PC-3 (cell line): Measurements from ENCODE around the gene PTPN1. TPM values are rescaled to one million over a fixed set of nuclear protein-coding genes. Genes with fewer than 3 reads are reported as not detected.

ENCODE experiments used
- ATAC-seq: fragments of 200-7000 bp; cut with Tn5 transposase; 2 replicates; pipeline ENCODE4 v1.9.1; 2020; ENCODE audit warnings: mild to moderate bottlenecking, moderate library complexity
- BruUV-seq: library from RNA; stranded (reverse); fragments of 400-500 nt; replicated peaks from 2 replicates; lab custom pipeline; 2021; lab: Mats Ljungman, UMichigan
- CTCF ChIA-PET: fragments of 300-600 bp; sonication (Branson Sonifier 250); formaldehyde crosslinking; loops from one replicate; lab custom pipeline; 2022; ENCODE audit warnings: antibody characterized with exemption; lab: Charles Lee
- POLR2A ChIA-PET: fragments of 300-600 bp; sonication (Branson Sonifier 250); formaldehyde crosslinking; loops from one replicate; lab custom pipeline; 2022; ENCODE audit warnings: antibody characterized with exemption; ENCODE audit not compliant: unreplicated experiment; lab: Charles Lee
- DNase-seq: peaks from one replicate; pipeline ENCODE4 v3.0.0-alpha.2; 2015
- H2AFZ ChIP-seq: fragments of 300-600 bp; sonication (generic); 2 replicates; pipeline ENCODE4 v1.6.0; 2016; ENCODE audit warnings: antibody characterized with exemption, low read length
- H3F3A ChIP-seq: fragments of 300-600 bp; sonication (generic); one replicate; pipeline ENCODE4 v1.6.0; 2017; ENCODE audit warnings: antibody characterized with exemption, low read length, control low read depth, mild to moderate bottlenecking; ENCODE audit not compliant: unreplicated experiment
- H3K27ac ChIP-seq: fragments of 300-600 bp; sonication (generic); 2 replicates; pipeline ENCODE4 v1.5.1; 2016; ENCODE audit warnings: mild to moderate bottlenecking, low read length
- H3K27me3 ChIP-seq: fragments of 300-600 bp; sonication (generic); 2 replicates; pipeline ENCODE4 v1.6.1; 2016; ENCODE audit warnings: low read length, mixed read lengths
- H3K36me3 ChIP-seq: fragments of 300-600 bp; sonication (generic); 2 replicates; pipeline ENCODE4 v1.6.1; 2016; ENCODE audit warnings: low read depth, mixed run types, low read length, mixed read lengths
- H3K4me1 ChIP-seq: fragments of 300-600 bp; sonication (generic); 2 replicates; pipeline ENCODE4 v1.5.1; 2016; ENCODE audit warnings: low read length; ENCODE audit not compliant: insufficient read depth
- H3K4me2 ChIP-seq: fragments of 300-600 bp; sonication (generic); 2 replicates; pipeline ENCODE4 v1.6.0; 2016; ENCODE audit warnings: low read length
- H3K4me3 ChIP-seq: fragments of 300-600 bp; sonication (generic); 2 replicates; pipeline ENCODE4 v1.5.1; 2016; ENCODE audit warnings: mild to moderate bottlenecking, low read length, mixed read lengths
- H3K79me2 ChIP-seq: fragments of 300-600 bp; sonication (generic); 2 replicates; pipeline ENCODE4 v1.6.1; 2017; ENCODE audit warnings: low read length, mixed read lengths
- H3K9ac ChIP-seq: fragments of 300-600 bp; sonication (generic); 2 replicates; pipeline ENCODE4 v1.6.0; 2016; ENCODE audit warnings: mild to moderate bottlenecking, low read length
- H3K9me2 ChIP-seq: fragments of 300-600 bp; sonication (generic); replicated peaks from 2 replicates; pipeline ENCODE4 v1.6.1; 2016; ENCODE audit warnings: mixed run types, low read length, mixed read lengths
- H3K9me3 ChIP-seq: fragments of 300-600 bp; sonication (generic); 2 replicates; pipeline ENCODE4 v1.6.1; 2016; ENCODE audit warnings: low read length, mixed read lengths
- H4K20me1 ChIP-seq: fragments of 300-600 bp; sonication (generic); 2 replicates; pipeline ENCODE4 v1.6.1; 2016; ENCODE audit warnings: low read length, mixed read lengths
- EZH2 ChIP-seq: fragments of 300-600 bp; sonication (generic); IDR thresholded peaks from one replicate; pipeline ENCODE4 v1.6.1; 2017; ENCODE audit warnings: antibody characterized with exemption, mild to moderate bottlenecking, low read length; ENCODE audit not compliant: unreplicated experiment
- EZH2phosphoT487 ChIP-seq: fragments of 300-600 bp; sonication (generic); IDR thresholded peaks from 2 replicates; pipeline ENCODE4 v1.6.1; 2018; ENCODE audit warnings: mild to moderate bottlenecking, antibody characterized with exemption, low read length, borderline replicate concordance
- intact Hi-C: fragments of 100-400 bp; cut with micrococcal nuclease; formaldehyde crosslinking; loops from 2 replicates; pipeline ENCODE4 v1.9.0; 2023
- total RNA-seq: library from RNA; depleted of rRNA; stranded (reverse); fragments of >200 nt; gene quantifications from 2 replicates; pipeline ENCODE4 v1.2.3, GENCODE V29; 2014
- TF ChIP-seq, protein P1 (sequence below): fragments of 300-600 bp; sonication (generic); conservative IDR thresholded peaks from 2 replicates; pipeline ENCODE4 v1.5.1; 2017; ENCODE audit warnings: antibody characterized with exemption, low read depth, mild to moderate bottlenecking, low read length

PTPN1 gene
- total RNA-seq, 1 experiment from 2014 or later: 47.7 TPM

DNA sequence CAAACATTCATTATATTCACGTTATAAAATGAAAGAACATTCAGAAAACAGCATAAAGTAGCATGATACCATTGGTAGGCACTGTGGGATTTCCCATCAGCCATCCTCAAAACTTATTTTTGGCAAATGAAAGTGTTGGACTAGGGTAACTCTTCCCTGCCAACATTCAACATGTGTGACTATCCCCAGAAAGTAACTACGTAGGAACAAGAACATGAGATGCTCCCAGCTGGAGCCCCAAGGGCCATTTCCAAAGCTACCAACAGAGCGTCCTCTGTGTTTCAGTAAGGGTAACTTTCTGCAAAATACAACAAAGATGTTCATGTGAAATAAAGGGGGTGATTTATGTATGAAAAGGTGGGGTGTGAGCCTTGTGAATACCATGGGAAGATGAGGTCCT, 28.4 kb upstream of the PTPN1 start:
- H3K9ac ChIP-seq: no peak overlapping the region
- POLR2A ChIA-PET: no interaction called here
- no peak overlapping the region for H3K4me3 ChIP-seq
- H3F3A ChIP-seq: no peaks in the 10 kb centered on the region
- H3K27ac ChIP-seq: no peak overlapping the region
- CTCF ChIA-PET: no interaction called here
- TF ChIP-seq EZH2 (no peak), EZH2phosphoT487 (no peak)
- TF ChIP-seq, protein P1, sequence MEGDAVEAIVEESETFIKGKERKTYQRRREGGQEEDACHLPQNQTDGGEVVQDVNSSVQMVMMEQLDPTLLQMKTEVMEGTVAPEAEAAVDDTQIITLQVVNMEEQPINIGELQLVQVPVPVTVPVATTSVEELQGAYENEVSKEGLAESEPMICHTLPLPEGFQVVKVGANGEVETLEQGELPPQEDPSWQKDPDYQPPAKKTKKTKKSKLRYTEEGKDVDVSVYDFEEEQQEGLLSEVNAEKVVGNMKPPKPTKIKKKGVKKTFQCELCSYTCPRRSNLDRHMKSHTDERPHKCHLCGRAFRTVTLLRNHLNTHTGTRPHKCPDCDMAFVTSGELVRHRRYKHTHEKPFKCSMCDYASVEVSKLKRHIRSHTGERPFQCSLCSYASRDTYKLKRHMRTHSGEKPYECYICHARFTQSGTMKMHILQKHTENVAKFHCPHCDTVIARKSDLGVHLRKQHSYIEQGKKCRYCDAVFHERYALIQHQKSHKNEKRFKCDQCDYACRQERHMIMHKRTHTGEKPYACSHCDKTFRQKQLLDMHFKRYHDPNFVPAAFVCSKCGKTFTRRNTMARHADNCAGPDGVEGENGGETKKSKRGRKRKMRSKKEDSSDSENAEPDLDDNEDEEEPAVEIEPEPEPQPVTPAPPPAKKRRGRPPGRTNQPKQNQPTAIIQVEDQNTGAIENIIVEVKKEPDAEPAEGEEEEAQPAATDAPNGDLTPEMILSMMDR: no peak
- H3K36me3 ChIP-seq: no peaks in the 10 kb centered on the region
- DNase-seq: no peak
- H3K79me2 ChIP-seq: no peaks in the 10 kb centered on the region
- intact Hi-C loops: loop anchor here (5.0 kb wide), 1 partner anchor 96 kb away; no protein-coding TSS in a partner anchor
- no peaks in the 10 kb centered on the region for H3K9me3 ChIP-seq
- H3K9me2 ChIP-seq: no peaks in the 10 kb centered on the region
- H3K4me1 ChIP-seq: peaks cover 11% of the 10 kb centered on the region
- H3K27me3 ChIP-seq: no peaks in the 10 kb centered on the region
- no peak overlapping the region for H2AFZ ChIP-seq
- no peak overlapping the region for H3K4me2 ChIP-seq
- no peak for ATAC-seq
- H4K20me1 ChIP-seq: no peaks in the 10 kb centered on the region
- BruUV-seq: no TSS peak

DNA sequence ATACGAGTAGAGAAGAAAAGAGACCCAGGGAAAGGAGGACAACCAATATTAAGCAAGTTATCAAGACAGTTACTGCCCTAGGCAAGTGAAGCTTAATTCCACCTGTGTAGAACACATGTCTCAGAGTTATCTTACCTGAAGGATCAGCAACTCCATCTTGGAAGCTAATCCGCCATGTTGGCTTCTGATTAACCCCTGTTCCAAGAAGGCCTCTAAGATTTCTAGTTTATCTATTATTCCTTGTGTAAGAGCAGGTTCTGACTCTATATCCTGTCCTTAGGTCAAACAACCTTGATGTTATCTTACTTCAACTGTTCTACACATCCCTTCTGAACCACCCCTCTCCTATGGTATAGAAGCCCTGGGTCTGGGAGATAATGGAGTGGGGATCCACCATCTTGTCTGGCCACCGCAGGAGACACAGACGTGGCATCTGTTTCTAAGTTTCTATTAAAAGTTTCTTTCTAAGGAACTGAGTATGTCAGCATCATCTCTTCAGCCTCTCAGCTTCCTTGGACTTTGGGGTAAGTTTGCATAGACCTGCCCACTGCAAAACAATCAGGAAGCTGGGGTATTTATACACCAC, 27.7 kb upstream of the PTPN1 start:
- Histone ChIP-seq H3K4me2 (no peak overlapping the region), H3K36me3 (no peaks in the 10 kb centered on the region), H3K4me1 (peaks cover 11% of the 10 kb centered on the region), H3K27me3 (no peaks in the 10 kb centered on the region), H3K9me2 (no peaks in the 10 kb centered on the region), H3K79me2 (no peaks in the 10 kb centered on the region), H3F3A (no peaks in the 10 kb centered on the region), H4K20me1 (no peaks in the 10 kb centered on the region), H3K9me3 (no peaks in the 10 kb centered on the region), H3K27ac (no peak overlapping the region), H2AFZ (no peak overlapping the region), H3K9ac (no peak overlapping the region), H3K4me3 (no peak overlapping the region)
- DNase-seq: no peak
- intact Hi-C loops: loop anchor here (5.0 kb wide), 1 partner anchor 95 kb away; no protein-coding TSS in a partner anchor
- CTCF ChIA-PET: no interaction called here
- no peak for ATAC-seq
- POLR2A ChIA-PET: interaction anchor here (0.7 kb wide), 1 partner anchor 128 kb away, joined by 4 read pairs; no protein-coding TSS in a partner anchor
- no TSS peak for BruUV-seq
- TF ChIP-seq EZH2phosphoT487 (no peak), EZH2 (no peak)
- TF ChIP-seq, protein P1: no peak
